Right lung (tissue), 10 donors: Measurements from ENCODE around the gene USP31. TPM values are rescaled to one million over a fixed set of nuclear protein-coding genes. Genes with fewer than 3 reads are reported as not detected.
A peak's percentile ranks its signal among the peaks of the same experiment; 100 is the strongest.

Source experiments
- DNase-seq, 2 donors: peaks; one replicate each; pipeline ENCODE4 v3.0.0-alpha.2; 2013
- long read RNA-seq, 8 donors: transcript quantifications; one replicate each; lab custom pipeline, GENCODE V29; 2026
- polyA plus RNA-seq, 5 donors: library from polyadenylated mRNA; unstranded; fragments of 120-200 nt; gene quantifications; one replicate each; pipeline versions ENCODE4 v1.2.1 to v1.2.3, GENCODE V29; 2013; ENCODE audit warnings: inconsistent platforms in 1 of 5, low replicate concordance in 1 of 5; ENCODE audit not compliant: insufficient read length in 5 of 5, insufficient read depth in 1 of 5

Gene USP31, protein sequence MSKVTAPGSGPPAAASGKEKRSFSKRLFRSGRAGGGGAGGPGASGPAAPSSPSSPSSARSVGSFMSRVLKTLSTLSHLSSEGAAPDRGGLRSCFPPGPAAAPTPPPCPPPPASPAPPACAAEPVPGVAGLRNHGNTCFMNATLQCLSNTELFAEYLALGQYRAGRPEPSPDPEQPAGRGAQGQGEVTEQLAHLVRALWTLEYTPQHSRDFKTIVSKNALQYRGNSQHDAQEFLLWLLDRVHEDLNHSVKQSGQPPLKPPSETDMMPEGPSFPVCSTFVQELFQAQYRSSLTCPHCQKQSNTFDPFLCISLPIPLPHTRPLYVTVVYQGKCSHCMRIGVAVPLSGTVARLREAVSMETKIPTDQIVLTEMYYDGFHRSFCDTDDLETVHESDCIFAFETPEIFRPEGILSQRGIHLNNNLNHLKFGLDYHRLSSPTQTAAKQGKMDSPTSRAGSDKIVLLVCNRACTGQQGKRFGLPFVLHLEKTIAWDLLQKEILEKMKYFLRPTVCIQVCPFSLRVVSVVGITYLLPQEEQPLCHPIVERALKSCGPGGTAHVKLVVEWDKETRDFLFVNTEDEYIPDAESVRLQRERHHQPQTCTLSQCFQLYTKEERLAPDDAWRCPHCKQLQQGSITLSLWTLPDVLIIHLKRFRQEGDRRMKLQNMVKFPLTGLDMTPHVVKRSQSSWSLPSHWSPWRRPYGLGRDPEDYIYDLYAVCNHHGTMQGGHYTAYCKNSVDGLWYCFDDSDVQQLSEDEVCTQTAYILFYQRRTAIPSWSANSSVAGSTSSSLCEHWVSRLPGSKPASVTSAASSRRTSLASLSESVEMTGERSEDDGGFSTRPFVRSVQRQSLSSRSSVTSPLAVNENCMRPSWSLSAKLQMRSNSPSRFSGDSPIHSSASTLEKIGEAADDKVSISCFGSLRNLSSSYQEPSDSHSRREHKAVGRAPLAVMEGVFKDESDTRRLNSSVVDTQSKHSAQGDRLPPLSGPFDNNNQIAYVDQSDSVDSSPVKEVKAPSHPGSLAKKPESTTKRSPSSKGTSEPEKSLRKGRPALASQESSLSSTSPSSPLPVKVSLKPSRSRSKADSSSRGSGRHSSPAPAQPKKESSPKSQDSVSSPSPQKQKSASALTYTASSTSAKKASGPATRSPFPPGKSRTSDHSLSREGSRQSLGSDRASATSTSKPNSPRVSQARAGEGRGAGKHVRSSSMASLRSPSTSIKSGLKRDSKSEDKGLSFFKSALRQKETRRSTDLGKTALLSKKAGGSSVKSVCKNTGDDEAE (N-terminal part only)
- 1 to 10 TPM; 7.1 to 9.3 (median 9.2) TPM for polyA plus RNA-seq
- long read RNA-seq, donor 1, full-length matches to known transcripts = 1 of 1 reads
- long read RNA-seq, donor 1, partial matches to known transcripts = 0 of 1 reads
- long read RNA-seq, donor 1, other reads (novel, unspliced or antisense) = 0 of 1 reads
- long read RNA-seq, donor 2 = 0 reads
- long read RNA-seq, donor 3 = 0 reads
- long read RNA-seq, donor 4, partial matches to known transcripts = 0 of 1 reads
- long read RNA-seq, donor 4, other reads (novel, unspliced or antisense) = 0 of 1 reads
- long read RNA-seq, donor 5, partial matches to known transcripts = 0 of 1 reads
- long read RNA-seq, donor 5, other reads (novel, unspliced or antisense) = 0 of 1 reads
- long read RNA-seq, donor 6, full-length matches to known transcripts = 3 of 3 reads
- long read RNA-seq, donor 6, partial matches to known transcripts = 0 of 3 reads
- long read RNA-seq, donor 6, other reads (novel, unspliced or antisense) = 0 of 3 reads
- long read RNA-seq, donor 7, full-length matches to known transcripts = 1 of 1 reads
- long read RNA-seq, donor 7, partial matches to known transcripts = 0 of 1 reads
- long read RNA-seq, donor 7, other reads (novel, unspliced or antisense) = 0 of 1 reads
- long read RNA-seq, donor 8 = 0 reads

DNA sequence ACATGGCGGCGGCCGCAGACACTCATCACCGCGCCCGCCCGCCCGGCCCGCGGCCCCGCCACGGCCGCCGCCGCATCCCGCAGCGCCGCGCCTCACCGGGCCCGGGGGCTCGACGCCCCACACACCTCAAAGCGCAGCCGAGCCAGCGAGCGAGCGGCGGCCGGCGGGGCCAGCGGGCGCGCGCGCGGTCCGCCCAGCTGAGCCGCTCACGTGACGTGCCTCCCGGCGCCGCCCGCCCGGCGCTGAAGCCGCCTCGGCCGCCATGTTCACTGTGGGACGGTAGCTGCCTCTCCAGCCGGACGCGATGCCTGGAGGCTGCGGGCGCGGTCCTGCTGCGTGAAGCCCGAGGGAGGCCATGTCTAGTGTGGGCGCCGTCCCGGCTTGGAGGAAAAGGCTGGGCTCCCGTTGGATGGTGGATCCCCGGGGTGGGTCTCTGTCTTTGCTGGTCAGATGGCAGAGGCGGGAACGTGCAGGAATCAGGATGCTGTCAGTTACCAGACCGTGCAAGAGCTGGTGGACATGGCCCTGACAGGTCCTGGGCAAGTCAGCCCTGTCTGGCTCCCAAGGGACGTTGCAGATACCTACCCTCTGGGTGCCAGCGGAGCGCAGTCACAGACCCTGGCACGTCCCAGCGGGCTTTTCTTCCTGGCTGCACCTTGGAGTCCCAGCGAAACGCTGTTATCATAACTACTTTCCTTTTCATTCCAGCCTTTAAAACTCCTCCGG is at the start of gene USP31:
TSS of gene USP31 (minus strand) at position 186 of the 726 bp plus-strand sequence. CDS start at position 4, 182 bp downstream.
- DNase-seq = peak; percentile 91

DNA sequence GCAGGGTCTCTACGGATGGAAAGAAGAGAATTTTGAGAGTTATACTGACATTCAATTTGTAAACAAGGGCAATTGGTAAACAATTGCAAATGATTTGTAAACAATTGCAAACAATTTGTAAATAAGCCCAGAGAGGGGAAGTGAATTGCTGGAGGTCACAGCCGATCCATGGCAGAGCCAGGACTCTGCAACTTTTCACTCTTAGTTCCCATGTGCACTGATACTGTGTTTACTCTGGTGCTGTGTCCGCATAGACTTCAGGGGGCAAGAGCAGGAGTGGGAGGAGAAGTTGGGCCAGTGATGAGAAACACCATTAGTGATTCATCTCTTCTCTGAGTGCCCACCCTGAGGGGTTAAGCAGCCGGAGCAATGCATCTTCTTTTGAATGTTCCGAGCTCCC is 47.3 kb upstream of the USP31 start:
- no peak for DNase-seq

DNA sequence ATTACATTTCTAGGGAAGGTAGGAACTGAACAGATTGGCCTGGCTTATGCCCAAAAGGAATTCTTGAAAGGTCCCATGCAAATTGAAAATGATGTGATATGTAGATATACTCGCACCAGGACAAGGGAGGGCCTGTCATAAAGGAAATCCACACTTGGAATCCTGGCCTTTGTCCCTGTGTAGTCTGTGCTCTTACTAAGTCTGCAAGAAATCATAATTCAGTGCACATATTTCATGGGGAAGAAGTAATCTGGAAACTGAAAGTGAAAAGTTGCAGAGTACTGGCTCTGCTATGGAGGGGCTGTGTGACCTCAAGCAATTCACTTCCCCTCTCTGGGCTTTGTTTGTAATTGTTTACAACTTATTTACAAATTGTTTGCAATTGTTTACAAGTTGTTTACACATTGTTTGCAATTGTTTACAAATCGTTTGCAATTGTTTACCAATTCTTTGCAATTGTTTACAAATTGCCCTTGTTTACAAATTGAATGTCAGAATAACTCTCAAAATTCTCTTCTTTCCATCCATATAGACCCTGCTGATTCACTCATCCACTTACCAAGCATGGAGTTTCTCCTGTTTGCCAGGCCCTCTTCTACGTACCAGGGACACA is 46.2 kb upstream of the USP31 start:
- no peak for DNase-seq

DNA sequence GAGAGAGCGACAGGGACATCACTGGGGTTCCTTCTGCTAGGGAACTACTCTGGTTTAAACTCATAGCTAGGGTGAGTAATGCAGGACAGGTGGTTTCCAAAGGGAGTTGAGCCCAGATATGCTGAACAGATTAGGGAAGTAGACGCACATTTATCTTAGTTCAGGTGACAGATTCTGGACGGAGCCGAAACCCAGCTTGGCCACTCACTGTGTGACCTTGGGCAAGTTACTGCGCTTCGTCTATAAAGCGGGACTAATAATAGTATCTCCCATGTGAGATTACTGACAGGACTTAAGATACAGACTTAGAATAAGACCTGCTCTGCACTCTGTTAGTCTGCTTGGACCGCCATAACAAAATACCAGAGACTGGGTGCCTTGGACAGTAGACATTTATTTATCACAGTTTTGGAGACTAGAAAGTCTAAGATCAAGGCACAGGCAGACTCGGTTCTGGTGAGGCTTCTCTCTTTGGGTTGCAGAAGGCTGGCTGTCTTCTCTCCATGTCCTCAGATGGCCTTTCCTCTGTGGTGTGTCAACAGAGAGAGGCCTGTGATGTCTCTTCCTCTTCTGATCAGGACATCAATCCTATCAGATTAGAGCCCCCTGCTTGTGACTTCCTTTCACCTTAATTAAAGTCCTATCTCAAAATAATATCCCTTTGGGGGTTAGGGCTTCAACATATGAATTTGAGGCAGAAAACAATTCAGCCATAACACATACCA is 45.4 kb upstream of the USP31 start:
- DNase-seq = no peak

DNA sequence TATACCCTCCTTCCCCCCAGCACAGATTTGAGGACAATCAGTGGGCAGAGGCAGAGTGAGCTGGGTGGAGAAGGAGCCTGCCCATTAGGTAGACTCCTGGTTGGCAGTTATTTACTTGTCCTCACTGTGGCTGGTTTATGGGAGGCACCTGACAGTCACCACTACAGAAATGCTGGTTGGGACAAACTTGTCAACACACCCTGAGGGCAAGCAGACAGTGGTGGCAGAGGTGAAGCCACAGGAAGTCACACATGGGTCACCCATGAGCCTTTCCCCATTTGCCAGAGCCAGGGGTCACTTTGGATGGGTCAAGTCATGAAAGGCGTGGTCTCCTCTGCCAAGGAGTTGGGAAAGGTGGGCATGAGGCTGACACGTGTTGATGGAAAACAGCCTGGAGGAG is 39.7 kb upstream of the USP31 start:
- DNase-seq = no peak

DNA sequence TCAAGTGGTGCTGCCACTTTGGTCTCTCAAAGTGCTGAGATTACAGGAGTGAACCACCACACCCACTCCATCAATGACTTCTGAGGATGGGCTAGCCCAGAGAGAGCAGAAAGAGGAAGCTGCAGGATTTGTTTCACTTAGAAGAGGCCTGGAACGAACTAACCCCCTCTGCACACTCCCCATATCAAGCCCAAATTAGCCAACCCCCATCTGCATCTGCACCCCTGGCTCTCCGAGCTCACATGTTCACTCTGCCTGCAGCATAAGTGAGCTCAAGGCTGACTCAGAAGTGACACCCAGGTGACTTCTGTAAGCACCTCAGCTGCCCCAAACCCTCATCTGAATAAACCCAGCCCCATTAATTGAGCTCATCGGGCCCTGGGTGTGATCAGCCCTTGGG is 38.1 kb upstream of the USP31 start:
- DNase-seq = no peak

DNA sequence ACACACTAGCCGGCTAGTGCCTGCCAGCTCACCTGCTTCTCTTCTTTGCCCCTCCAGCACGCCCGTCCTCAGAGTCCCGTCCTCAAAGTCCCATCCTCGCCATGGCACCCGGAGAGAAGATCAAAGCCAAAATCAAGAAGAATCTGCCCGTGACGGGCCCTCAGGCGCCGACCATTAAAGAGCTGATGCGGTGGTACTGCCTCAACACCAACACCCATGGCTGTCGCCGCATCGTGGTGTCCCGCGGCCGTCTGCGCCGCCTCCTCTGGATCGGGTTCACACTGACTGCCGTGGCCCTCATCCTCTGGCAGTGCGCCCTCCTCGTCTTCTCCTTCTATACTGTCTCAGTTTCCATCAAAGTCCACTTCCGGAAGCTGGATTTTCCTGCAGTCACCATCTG is 36.9 kb upstream of the USP31 start:
- DNase-seq = no peak

DNA sequence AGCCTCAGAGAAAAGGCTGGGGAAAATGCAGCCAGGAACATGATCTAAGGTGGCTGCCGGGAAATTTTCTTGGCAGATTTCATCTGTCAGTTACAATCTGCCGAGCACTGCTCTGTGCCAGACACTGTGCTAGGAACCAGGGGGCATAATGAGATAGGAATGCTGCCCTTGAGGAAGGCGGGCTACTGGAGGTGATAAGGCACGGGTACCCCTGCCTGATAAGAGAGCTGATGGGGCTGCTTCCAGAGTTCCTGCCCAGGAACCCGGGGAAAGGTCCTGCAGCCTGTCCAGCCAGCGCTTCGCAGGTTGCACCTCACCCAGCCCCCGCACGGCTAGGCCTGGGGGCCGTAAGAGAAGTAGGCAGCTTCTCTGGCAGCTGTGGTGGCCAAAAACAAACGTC is 36.4 kb upstream of the USP31 start:
- DNase-seq = no peak

DNA sequence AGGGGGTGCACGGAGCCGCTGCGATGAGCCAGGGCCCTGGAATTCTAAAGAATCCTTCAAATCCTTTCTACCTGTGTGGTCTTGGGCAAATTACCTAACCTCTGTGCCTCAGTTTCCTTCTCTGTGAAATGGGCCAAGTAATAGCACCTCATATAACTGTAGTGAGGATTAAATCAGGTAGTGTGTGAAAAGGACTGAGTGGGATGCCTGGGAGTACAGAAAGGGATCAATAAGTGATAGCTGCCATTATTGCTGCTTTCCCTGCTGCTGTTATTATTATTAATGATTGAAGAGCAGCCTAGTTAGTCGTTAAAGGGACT is 34.3 kb upstream of the USP31 start:
- DNase-seq = no peak

DNA sequence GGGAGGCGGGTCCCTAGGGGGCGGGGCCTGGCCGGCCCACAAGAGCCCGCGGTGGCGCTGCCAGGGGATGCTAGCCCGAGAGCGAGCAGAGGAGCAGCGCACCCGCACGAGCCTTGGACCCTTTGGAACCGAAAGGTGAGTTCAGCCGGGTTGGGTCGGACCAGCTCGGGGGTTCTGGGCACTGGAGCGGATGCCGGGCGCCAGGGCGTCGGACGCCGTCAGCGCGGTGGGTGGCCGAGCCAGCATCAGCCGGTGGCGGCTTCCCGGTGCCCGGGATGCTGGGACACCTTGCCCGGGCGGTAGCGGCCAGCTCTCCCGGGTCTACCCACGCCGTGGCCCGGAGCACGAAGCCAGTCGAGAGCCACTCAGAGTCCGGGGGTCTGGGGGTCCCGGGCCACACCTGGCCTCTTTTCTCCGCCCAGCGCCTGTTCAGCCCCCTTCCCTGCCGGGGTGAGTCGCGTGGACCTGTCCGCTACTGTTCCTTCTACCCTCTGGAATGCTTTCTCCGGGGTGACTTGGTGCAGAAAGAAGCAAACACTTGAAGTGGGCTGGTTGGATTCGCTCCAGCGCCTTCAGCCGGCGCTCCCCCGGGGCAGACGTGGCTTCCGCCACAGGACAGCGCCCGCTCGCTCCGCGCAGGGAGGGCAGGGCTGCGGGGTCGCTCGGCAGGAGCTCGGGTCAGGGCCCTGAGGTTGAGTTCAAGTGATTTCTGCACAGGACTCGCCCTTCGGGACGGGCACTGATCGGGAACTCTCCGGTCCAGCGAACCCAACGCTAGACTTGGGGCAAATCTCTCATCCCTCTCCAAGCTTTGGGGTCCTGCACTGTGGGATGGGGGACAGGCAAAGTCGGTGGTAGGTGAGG is 33.7 kb upstream of the USP31 start, which contains the start of gene SCNN1G:
TSS of gene SCNN1G (plus strand) at position 67 of the 864 bp plus-strand sequence. CDS start 3,527 bp downstream, outside the sequence.
- DNase-seq = peak; percentile 27 to 32

DNA sequence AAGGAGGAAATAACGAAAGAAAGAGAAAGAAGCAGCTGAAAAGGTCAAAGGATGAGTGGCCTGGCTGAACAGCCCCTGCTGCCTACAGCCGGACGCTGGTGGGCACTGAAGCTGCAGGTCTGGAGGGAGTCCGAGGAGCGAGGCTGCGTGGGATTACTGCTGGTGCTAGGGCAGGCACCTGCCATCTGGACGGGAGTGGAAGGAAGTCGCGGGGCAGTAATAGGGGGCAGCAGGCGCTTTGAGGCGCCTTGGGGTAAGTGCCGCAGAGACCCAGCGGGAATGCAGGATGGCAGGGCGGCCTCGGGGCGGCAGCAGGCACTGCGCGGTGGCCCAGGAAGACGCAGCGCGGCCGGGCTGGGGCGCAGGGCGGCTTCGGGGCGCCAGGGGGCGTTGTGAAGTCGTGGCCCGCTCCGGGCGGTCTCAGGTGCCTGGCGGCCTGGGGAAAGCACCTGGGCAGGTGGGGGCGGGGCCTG is 33.0 kb upstream of the USP31 start:
- peak; percentile 65 to 67 for DNase-seq

DNA sequence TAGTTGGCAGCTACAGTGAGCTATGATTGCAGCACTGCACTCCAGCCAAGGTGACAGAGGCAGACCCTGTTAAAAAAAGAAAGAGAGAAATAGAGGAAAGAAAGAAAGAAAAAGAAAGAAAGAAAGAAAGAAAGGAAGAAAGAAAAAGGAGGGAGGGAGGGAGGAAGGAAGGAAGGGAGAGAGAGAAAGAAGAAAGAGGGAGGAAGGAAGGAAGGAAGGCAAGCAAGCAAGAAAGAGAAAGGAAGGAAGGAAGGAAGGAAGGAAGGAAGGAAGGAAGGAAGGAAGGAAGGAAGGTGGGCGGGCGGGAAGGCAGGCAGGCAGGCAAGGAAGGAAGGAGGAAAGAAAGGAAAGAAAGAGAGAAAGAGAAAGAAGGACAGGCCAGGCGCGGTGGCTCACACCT is 32.3 kb upstream of the USP31 start:
- DNase-seq = no peak

DNA sequence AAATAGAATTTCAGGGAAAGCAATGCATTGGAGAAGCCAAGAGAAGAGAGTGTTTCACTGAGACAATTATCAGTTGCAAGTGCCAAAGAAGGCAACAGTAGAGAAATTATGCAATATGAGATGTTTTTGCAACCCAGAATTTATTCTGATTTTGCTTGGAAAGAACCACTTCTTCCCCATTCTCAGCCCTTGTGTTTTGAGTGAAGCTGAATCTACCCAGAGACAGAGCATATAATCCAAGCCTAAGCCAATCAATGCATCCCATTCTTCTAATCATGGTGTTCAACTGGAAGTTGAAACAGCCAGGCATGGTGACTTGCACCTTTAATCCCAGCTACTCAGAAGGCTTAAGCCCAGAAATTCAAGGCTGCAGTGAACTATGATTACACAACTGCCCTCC is 26.4 kb upstream of the USP31 start:
- no peak for DNase-seq

DNA sequence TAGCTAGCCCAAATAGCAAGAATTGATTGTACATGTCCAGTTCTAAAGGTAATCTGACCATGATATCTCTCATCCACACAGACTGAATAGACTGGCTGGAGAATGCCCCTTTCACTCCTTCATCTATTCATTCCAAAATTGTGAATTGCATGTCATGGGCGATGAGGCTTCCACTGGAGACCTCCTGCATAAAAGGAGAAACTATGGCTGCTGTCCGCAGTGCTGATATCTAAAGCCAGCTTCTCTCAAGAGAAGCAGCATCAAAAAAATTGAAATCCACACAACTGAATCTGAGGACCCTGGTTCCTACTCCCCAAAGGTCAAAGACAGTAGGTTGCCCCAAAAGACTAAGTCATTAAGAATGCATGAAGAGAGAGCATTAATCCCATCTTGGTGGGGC is 25.4 kb upstream of the USP31 start:
- DNase-seq = no peak

DNA sequence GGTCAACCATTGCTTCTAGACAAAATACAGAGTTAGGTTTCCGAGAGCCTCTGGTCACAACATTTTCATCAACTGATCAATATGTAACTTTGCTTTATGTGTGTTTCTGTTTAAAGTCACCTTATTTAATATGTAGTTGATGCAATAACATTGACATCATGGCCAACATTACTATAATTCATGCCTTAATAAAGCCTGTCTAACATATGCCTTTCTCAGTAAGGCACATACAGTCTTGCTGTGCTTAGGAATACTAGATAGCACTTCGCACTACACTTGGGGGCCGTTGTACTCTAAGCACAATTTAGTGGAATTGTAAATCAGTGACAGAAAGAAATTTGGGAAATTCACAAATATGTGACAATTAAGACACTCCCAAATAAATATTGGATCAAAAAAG is 23.7 kb upstream of the USP31 start:
- DNase-seq = no peak

DNA sequence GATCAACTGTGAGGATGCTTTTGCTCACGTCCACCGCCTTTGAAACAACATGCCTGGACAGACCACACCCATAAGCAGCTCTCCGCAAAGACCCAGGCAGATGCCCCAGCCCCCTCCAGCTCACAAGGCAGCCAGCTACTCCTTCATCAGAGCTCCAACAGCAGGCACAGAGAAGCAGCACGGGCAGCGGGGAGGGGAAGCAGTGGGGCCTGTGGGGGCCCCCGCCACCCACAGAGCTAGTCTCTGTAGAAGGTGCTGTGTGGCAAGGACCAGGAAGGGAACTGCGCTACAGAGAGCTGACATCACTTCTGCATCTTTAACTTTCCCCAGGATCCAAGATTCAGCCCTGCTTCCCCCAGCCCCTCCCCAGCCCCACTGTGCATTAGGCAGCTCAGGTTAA is 23.3 kb upstream of the USP31 start:
- no peak for DNase-seq

DNA sequence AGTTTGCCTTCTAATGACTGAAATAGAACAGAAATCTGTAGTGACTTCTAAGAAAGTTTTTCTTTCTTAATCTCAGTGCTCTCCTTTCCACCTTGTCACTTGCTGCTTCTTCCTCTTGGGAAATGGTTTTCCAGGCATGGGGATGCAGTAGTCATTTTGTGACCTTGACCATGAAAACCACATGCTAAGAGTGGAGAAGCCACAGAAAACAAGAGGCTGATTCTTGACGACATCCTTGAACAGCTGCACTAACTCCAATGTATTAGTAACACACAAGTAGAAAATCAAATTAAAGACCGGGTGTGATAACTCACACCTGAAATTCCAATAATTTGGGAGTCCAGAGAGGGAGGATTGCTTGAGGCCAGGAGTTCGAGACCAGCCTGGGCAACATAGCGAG is 15.5 kb upstream of the USP31 start:
- DNase-seq = no peak

DNA sequence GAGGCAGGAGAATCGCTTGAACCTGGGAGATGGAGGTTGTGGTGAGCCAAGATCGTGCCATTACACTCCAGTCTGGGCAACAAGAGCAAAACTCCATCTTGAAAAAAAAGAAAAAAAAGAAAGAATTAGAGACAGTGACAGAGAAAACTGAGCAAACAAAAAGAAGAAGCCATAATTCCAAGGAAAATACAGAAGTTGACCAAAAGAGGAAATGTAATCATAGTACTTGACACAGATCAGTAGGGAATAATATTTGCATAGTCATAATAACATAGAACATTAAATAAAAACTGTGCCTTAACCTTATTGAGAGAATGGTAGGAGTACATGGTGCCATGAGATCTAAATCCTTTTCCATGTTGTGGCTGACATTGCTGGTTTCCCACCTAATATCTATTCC is 14.7 kb upstream of the USP31 start:
- DNase-seq = no peak
